ENCODE results near the gene RAPGEF4.
A peak's percentile ranks its signal among the peaks of the same experiment; 100 is the strongest.

The RAPGEF4 gene

GRCh38 chr2:172860336-172860707 lies 124.7 kb downstream of the RAPGEF4 start:
- TF ChIP-seq CTCF (IDR thresholded peaks at IDR 0.05; ENCODE audit: low read depth, low read length), result no peak
- DNase-seq (ENCODE audit: extremely low read depth, low read depth), result no peak

GRCh38 chr2:172861098-172861497 lies 125.5 kb downstream of the RAPGEF4 start:
- DNase-seq (ENCODE audit: extremely low read depth, low read depth), result no peak
- TF ChIP-seq CTCF (IDR thresholded peaks at IDR 0.05; ENCODE audit: low read depth, low read length), result no peak

- TF ChIP-seq CTCF (IDR thresholded peaks at IDR 0.05; ENCODE audit: low read depth, low read length), result no peak
- DNase-seq (ENCODE audit: extremely low read depth, low read depth), result no peak
These were observed 126.2 kb downstream of the RAPGEF4 start for GRCh38 chr2:172861656-172862476.

- no peak for DNase-seq (ENCODE audit: extremely low read depth, low read depth)
- no peak for TF ChIP-seq CTCF (IDR thresholded peaks at IDR 0.05; ENCODE audit: low read depth, low read length)
These were observed 127.7 kb downstream of the RAPGEF4 start for GRCh38 chr2:172863341-172863740.

GRCh38 chr2:172864182-172864581 lies 128.5 kb downstream of the RAPGEF4 start:
- DNase-seq (ENCODE audit: extremely low read depth, low read depth), result no peak
- peak; percentile 49 for TF ChIP-seq CTCF (IDR thresholded peaks at IDR 0.05; ENCODE audit: low read depth, low read length)

- no peak for DNase-seq (ENCODE audit: extremely low read depth, low read depth)
- peak; percentile 9; the same call in 1 of the 2 replicates for TF ChIP-seq CTCF (IDR thresholded peaks at IDR 0.05; ENCODE audit: low read depth, low read length)
These were observed 129.8 kb downstream of the RAPGEF4 start for GRCh38 chr2:172865422-172865821.

- no peak for DNase-seq (ENCODE audit: extremely low read depth, low read depth)
- no peak for TF ChIP-seq CTCF (IDR thresholded peaks at IDR 0.05; ENCODE audit: low read depth, low read length)
These were observed 134.2 kb downstream of the RAPGEF4 start for GRCh38 chr2:172869861-172870260.

Data from AG09319 (cell line).